Muscle of arm (tissue), 14 donors: ENCODE data around the gene FHDC1. TPM values are rescaled to one million over a fixed set of nuclear protein-coding genes. Genes with fewer than 3 reads are reported as not detected.
"Not testable (repeated sequence)": the region's sequence is repeated elsewhere in the genome, so short reads cannot be mapped to it uniquely, and the experiment has no call there.

Experiments
- DNase-seq: peaks from one replicate; pipeline ENCODE4 v3.0.0-alpha.2; 2013
- long read RNA-seq, 11 donors: transcript quantifications; one replicate each; lab custom pipeline, GENCODE V29; 2026
- polyA plus RNA-seq, 12 donors: library from polyadenylated mRNA; unstranded; fragments of 120-200 nt; gene quantifications; one replicate each; pipeline ENCODE4 v1.2.1, GENCODE V29; 2013; ENCODE audit not compliant: insufficient read length in 12 of 12

The FHDC1 gene
- 10 to 100 TPM in 2 of 12 donors, 1 to 10 TPM in 9, not detected in 1; 4.7 to 20.4 (median 7.3) TPM for polyA plus RNA-seq
- long read RNA-seq, donor 1, full-length matches to known transcripts: 1 of 1 reads
- long read RNA-seq, donor 1, partial matches to known transcripts: 0 of 1 reads
- long read RNA-seq, donor 1, other reads (novel, unspliced or antisense): 0 of 1 reads
- long read RNA-seq, donor 2, partial matches to known transcripts: 0 of 5 reads
- long read RNA-seq, donor 2, other reads (novel, unspliced or antisense): 5 of 5 reads
- long read RNA-seq, donor 3: 0 reads
- long read RNA-seq, donor 4: 0 reads
- long read RNA-seq, donor 5, partial matches to known transcripts: 5 of 5 reads
- long read RNA-seq, donor 5, other reads (novel, unspliced or antisense): 0 of 5 reads
- long read RNA-seq, donor 6, partial matches to known transcripts: 9 of 9 reads
- long read RNA-seq, donor 6, other reads (novel, unspliced or antisense): 0 of 9 reads
- long read RNA-seq, donor 7: 0 reads
- long read RNA-seq, donor 8, full-length matches to known transcripts: 1 of 1 reads
- long read RNA-seq, donor 8, partial matches to known transcripts: 0 of 1 reads
- long read RNA-seq, donor 8, other reads (novel, unspliced or antisense): 0 of 1 reads
- long read RNA-seq, donor 9, full-length matches to known transcripts: 1 of 1 reads
- long read RNA-seq, donor 9, partial matches to known transcripts: 0 of 1 reads
- long read RNA-seq, donor 9, other reads (novel, unspliced or antisense): 0 of 1 reads
- long read RNA-seq, donor 10: 0 reads
- long read RNA-seq, donor 11, full-length matches to known transcripts: 1 of 1 reads
- long read RNA-seq, donor 11, partial matches to known transcripts: 0 of 1 reads
- long read RNA-seq, donor 11, other reads (novel, unspliced or antisense): 0 of 1 reads

GRCh38 chr4:152935631-152936445 lies at the start of gene FHDC1:
Gene FHDC1, plus strand, starts transcription at chr4:152936323. Its CDS starts 6,735 bp downstream, at chr4:152943058.
- no peak for DNase-seq

- DNase-seq: peak; percentile 4
Observed at GRCh38 chr4:152887981-152888380, 48.1 kb upstream of the FHDC1 start.

- DNase-seq: no peak
Observed at GRCh38 chr4:152892974-152893373, 43.1 kb upstream of the FHDC1 start.

GRCh38 chr4:152894673-152895072 lies 41.5 kb upstream of the FHDC1 start:
- DNase-seq: no peak

GRCh38 chr4:152896811-152897210 lies 39.3 kb upstream of the FHDC1 start:
- no peak for DNase-seq

- DNase-seq: not testable (repeated sequence)
Observed at GRCh38 chr4:152898133-152898532, 38.0 kb upstream of the FHDC1 start.

GRCh38 chr4:152898606-152899005 lies 37.5 kb upstream of the FHDC1 start:
- no peak for DNase-seq

- no peak for DNase-seq
Observed at GRCh38 chr4:152900395-152900794, 35.7 kb upstream of the FHDC1 start.

GRCh38 chr4:152901205-152901604 lies 34.9 kb upstream of the FHDC1 start:
- DNase-seq: no peak

GRCh38 chr4:152903658-152904057 lies 32.5 kb upstream of the FHDC1 start:
- DNase-seq: no peak

- DNase-seq: no peak
Observed at GRCh38 chr4:152909901-152910300, 26.2 kb upstream of the FHDC1 start.

- DNase-seq: no peak
Observed at GRCh38 chr4:152910521-152910920, 25.6 kb upstream of the FHDC1 start.

- DNase-seq: no peak
Observed at GRCh38 chr4:152917543-152918395, 18.4 kb upstream of the FHDC1 start.

GRCh38 chr4:152919826-152920225 lies 16.3 kb upstream of the FHDC1 start:
- no peak for DNase-seq

GRCh38 chr4:152920768-152921167 lies 15.4 kb upstream of the FHDC1 start:
- DNase-seq: no peak

GRCh38 chr4:152921284-152921683 lies 14.8 kb upstream of the FHDC1 start:
- no peak for DNase-seq

GRCh38 chr4:152925851-152926250 lies 10.3 kb upstream of the FHDC1 start:
- no peak for DNase-seq

- no peak for DNase-seq
Observed at GRCh38 chr4:152926959-152927358, 9.2 kb upstream of the FHDC1 start.

GRCh38 chr4:152927737-152928136 lies 8.4 kb upstream of the FHDC1 start:
- DNase-seq: no peak

- no peak for DNase-seq
Observed at GRCh38 chr4:152928286-152928685, 7.8 kb upstream of the FHDC1 start.

- DNase-seq: no peak
Observed at GRCh38 chr4:152929888-152930287, 6.2 kb upstream of the FHDC1 start.
